ENCODE data around the gene TMEM161A. TPM values are rescaled to one million over a fixed set of nuclear protein-coding genes. Genes with fewer than 3 reads are reported as not detected.

TMEM161A gene
- total and polyA plus RNA-seq, 9 of the 15 experiments (the other 6 are each of a cell fraction or from before 2014, with no cell fraction given) = 0.63 to 92.3 (median 38.9) TPM

- no peak for TF ChIP-seq PTRF (tag; IDR thresholded peaks at IDR 0.05)
- TF ChIP-seq FOS (IDR thresholded peaks at IDR 0.05; ENCODE audit: extremely low read depth, insufficient read length) = no peak
- peak; percentile 87 for TF ChIP-seq SP1 (CRISPR knock-in tag; IDR thresholded peaks at IDR 0.05)
- TF ChIP-seq ZFPM2 (CRISPR knock-in tag; IDR thresholded peaks at IDR 0.05) = no peak
- no peak for TF ChIP-seq STAT6 (CRISPR knock-in tag; IDR thresholded peaks at IDR 0.05)
- no peak for TF ChIP-seq ZNF449 (CRISPR knock-in tag; IDR thresholded peaks at IDR 0.05)
- no peak for TF ChIP-seq ZNF121 (CRISPR knock-in tag; conservative IDR thresholded peaks at IDR 0.05)
- TF ChIP-seq U2AF1 (optimal IDR thresholded peaks at IDR 0.05; ENCODE audit: low read depth, low read length) = no peak
- TF ChIP-seq TOE1 (IDR thresholded peaks at IDR 0.05; ENCODE audit: borderline replicate concordance) = peak; percentile 57; the same call in 1 of the 2 replicates
- TF ChIP-seq TOE1 (CRISPR knock-in tag; IDR thresholded peaks at IDR 0.05; ENCODE audit: borderline replicate concordance, low read depth) = no peak
- no peak for TF ChIP-seq RBM34 (IDR thresholded peaks at IDR 0.05; ENCODE audit: borderline replicate concordance, insufficient read depth, low read length)
- no peak for TF ChIP-seq HNRNPUL1 (IDR thresholded peaks at IDR 0.05; ENCODE audit: low read length)
- no peak for TF ChIP-seq SMC3 (conservative IDR thresholded peaks at IDR 0.05; ENCODE audit: insufficient read depth, low read depth, low read length)
- TF ChIP-seq NFE2L1 (tag; IDR thresholded peaks at IDR 0.05; ENCODE audit: borderline replicate concordance, low read depth) = no peak
- TF ChIP-seq MYC (IDR thresholded peaks at IDR 0.05; ENCODE audit: low read depth, low read length) = peak; percentile 69
- no peak for TF ChIP-seq MYC (CRISPR knock-in tag; IDR thresholded peaks at IDR 0.05; ENCODE audit: borderline replicate concordance, low read depth)
- peak; percentile 15 for TF ChIP-seq HNRNPLL (IDR thresholded peaks at IDR 0.05; ENCODE audit: low read depth, low read length, poor library complexity, severe bottlenecking)
- no peak for TF ChIP-seq ZBTB9 (CRISPR knock-in tag; IDR thresholded peaks at IDR 0.05)
- no peak for TF ChIP-seq SRSF1 (IDR thresholded peaks at IDR 0.05; ENCODE audit: low read depth, low read length)
- peak in 1 of 2 experiments; percentile 40; a peak in 2 of 4 replicates for TF ChIP-seq RCOR1 (IDR thresholded peaks at IDR 0.05; ENCODE audit: borderline replicate concordance in 1 of 2, low read depth in 2 of 2, low read length in 2 of 2)
These were observed 3.6 kb downstream of the TMEM161A start (continued) for GRCh38 chr19:19134687-19135158.
